Measurements from ENCODE around the gene CHRNA4.

The CHRNA4 gene

DNA sequence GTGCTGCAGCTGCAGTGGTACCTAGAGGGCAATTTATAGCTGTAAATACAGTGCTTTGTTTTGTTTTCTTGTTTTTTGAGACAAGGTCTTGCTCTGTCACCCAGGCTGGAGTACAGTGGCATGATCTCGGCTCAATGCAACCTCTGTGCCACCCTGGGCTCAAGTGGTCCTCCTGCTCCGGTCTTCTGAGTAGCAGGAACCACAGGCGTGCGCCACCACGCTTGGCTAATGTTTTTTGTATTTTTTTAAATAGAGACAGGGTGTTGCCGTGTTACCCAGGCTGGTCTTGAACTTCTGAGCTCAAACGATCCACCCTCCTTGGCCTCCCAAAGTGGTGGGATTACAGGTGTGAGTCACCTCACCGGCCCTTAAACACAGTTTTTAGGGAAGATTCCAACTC, 26.8 kb downstream of the CHRNA4 start:
- no peak for DNase-seq (ENCODE audit: low read depth)

DNA sequence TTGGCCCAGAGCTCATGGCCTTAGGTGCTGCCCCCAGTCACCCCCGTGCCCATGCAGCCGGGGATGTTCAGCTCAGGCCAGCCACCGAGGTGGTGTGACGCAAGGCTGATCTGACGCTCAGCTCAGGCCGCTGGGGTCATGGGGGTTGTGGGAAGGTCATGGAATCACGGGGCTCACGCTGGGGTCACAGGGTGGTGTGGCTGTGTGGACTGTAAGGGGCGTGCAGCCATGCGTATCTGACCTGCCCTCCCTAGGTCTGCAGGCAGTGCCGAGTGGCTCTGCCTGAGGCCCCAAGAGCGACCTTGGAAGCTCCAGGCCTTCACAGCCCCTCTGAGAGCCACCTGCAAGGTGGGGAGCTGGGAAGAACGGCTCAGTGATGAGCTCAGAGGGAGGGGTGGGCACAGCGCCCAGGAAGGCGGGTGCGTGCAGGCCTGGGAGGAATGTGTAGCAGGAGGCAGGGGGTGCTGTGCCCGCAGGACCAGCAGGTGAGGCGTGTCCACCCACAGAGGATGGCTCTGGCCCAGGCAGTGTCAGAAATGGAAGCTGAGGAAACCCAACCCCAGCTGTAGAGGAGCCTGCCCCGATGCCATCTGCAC, 27.8 kb downstream of the CHRNA4 start:
- DNase-seq (ENCODE audit: low read depth), result no peak

DNA sequence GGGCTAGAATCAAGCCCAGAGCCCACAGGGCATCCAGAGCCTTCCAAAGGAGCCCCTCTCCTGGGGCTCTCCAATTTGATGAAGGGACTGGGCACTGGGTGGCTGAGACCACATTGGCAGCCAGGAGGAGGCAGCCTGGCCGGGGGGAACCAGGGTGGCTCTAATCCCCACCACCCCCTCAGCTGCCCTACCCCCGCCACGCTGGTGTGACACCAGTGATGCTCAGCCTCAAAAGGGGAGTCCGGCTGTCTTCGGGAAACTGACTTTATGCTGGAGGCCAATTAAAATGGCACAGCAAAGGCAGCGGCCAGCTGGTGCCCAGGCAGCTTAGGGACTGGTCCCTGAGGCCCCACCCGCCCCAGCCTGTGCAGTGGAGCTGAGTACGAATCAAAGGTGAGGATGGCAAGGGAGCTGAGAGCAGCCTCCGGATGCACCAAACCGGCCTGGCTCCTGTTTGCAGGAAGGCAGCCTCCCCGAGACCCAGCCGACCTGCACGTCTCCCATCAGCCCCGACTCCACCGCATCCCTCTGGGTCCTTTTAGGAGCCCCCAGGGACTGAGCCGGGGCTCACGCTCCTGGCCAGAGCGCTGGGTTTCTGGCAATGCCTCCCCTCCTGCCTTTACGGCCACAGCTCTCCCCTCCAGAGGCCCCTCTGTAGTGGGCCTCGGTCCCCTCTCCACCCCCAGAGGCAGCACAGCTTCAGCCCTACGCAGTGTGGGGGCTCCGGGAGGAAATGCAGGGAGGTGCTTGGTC, 28.5 kb downstream of the CHRNA4 start:
- DNase-seq (ENCODE audit: low read depth), result no peak

DNA sequence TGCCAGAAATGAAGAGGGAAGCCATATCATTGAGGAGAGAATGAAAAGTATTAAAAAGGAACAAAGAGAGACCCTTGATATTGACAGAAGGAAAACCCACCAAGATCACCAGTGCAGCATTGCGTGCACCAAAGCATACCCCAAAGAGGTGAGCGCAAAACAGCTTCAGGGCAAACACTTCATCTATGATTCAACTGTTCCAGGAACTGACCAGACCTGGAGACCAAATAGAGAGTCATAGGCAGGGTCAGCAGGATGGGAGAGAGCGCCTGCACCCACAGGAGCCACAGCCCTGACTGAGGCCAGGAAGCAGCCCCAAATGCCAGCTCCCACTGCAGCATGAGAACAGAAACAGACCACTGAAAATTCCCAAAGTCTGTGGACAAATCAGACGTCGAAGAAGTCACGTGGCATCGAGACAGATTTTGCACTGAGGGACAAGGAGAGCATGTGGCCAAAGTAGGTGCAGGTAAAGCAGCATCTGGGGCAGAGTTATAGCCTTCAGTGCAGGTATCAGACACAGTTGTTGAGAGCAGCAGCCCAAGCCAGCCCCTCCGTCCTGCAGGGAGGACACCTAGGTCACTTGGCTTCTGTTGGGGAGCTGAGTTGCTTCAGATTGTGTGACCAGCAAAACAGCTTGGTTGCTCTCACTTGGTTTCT, 29.3 kb downstream of the CHRNA4 start:
- no peak for DNase-seq (ENCODE audit: low read depth)

DNA sequence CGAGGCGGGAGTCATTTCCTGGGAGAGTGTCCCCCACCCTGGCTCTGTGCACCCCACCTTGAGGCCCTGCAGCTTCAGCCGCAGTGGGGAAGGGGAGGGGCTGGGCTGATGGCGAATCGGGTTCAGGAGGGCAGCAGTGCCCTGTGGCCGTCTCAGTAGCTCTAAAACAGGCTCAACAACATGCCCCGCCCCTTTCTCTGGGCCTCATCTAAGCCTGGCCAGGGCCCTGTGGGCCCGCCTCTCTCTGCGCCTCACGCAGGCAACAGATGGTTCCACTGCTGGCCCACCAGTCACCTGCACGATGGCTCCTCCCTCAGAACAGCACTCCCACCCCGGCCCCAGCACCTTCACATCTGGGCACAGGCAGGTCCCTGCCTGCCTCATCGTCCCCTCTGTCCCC, 30.2 kb downstream of the CHRNA4 start:
- no peak for DNase-seq (ENCODE audit: low read depth)

DNA sequence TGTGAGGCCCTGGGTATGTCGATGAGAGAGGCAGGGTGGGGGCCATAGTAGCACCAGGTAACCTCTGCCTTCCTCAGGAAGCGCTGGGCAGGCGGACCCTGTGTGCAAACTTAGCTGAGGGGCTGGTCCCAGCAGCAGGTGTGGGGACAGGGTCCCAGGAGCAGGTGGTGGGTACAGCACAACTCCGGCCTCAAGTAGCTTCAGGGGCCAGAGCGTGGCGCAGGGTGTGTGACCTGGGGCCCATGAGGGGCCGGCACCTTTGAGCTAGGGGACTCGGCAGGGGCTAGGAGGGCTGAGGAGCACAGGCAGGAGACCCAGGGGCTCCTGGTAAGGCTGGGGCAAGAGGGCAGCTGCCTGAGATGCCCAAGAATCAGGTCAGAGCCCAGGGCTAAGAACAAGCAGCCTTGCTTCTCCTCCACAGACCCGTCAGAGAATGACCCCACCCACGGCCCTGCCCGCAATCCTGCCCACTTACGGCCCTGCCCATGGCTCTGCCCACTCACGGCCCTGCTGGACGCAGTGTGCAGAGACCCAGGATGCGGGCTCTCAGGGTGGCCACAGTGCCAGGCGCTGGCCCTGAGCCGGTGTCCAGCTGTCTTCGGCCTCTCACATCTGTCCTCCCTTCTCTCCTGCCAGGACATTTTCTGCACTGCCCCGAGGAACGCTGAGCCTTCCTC, 30.9 kb downstream of the CHRNA4 start:
- DNase-seq (ENCODE audit: low read depth), result no peak

DNA sequence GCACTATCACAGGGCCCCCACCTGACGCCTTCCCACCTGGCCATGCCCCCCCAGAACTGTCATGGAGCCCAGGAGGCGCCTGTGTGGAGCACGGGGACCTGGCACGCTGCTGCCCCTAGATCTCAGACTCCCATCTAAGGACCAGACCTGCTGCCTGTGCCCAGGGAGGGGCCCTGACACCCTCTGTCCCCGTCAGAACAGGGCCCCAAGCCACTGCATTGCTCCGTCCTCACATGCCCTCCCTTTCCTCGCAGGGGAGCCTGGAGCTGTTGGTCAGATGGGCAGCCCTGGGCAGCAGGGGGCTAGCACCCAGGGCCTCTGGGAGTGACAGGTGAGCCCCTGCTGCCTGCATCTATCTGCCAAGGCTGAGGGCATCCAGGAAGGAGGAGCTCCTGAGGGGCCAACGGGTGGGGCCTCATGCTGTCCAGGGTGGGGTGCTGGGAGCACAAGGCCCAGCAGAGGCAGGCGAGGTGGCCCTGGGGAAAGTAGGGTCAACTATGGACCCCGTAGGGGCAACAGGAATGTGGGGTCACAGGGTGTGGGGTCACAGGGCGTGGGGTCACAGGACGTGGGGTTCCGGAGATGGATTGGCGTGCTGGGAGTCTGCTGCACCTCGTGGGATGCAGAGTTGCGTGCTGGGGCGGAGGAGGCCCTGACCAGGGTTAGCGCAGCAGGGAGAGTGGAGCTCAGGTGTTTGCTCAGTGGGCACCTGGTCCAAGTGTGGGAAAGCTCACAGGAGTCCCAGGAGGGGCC, 31.6 kb downstream of the CHRNA4 start:
- no peak for DNase-seq (ENCODE audit: low read depth)

DNA sequence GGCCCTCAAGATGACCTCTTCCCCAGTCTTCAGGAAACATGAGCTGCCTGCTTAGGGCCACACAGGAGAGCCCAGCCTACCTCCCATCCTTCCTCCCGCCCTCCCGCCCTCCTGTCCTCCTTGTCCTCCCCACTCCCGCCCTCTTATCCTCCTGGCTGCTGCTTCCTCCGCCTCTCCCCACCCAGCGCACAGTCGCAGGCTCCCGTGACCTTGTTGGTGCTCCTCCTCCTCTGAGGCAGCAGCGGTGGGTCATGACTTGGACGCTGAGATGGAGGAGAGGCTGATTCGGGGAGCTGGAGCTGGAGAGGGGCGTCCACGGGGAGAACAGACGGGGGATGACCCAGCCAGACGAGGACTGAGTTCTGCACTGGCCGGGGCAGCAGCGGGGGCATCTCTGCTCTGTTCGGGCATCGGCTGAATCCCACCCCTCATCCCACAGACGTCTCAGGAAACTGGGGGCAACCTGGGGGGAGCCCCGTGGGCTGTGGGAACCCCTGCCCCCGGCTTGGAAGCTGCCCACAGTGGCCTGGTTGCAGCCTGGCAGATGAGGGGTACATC, 32.4 kb downstream of the CHRNA4 start:
- DNase-seq (ENCODE audit: low read depth), result no peak

DNA sequence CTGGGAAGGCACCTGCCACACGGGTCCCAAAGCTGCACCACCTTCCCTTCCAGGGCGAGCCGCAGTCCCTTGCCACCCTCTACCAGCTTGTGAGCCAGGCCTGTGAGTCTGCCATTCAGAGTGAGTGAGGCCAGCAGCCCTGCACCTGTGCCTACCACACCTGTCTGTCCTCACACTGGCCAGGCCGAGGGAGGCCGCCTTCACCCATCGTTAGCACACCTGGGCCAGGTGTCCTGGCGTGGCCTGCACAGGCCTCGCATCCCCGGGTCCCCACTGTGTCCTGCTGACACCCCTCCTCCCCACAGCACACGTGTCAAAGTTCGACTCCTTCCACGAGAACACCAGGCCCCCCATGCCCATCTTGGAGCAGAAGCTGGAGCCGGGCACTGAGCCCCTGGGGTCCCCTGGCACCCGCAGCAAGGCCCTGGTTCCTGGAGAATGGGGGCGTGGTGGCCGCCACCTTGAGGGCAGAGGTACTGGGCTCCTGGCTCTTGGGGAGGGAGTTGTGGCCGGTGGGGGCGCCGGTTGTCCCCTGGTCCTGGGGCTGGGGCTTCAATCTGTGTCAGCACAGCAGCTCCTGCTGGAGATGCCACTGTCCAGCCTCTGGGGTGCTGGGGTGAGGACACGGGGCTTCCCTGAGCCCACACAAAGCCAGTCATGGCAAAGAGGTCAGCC, 33.0 kb downstream of the CHRNA4 start:
- no peak for DNase-seq (ENCODE audit: low read depth)

DNA sequence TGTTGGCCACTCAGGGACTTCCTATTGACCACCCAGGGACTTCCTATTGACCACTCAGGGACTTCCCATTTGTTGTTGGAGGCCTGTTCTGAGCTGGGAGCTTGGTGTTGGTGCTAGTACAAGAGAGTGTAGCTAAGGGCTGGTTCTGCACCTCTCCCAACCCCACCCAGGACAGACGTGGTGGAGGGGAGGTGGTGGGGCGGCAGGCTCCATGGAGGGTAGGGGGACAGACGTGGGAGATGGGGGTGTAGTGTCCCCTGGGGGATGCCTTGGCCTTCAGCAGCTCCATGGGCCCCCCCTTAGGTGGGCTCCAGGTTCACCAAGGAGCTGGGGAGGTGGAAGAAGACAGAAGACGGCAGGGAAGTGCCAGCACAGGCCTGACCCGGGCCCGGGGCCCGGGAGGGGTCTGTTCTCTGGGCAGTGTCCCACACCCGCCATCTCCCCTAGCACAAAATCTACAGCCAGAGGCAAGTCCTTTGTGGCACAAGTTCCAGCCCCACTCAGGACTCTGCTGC, 33.9 kb downstream of the CHRNA4 start:
- DNase-seq (ENCODE audit: low read depth), result no peak

DNA sequence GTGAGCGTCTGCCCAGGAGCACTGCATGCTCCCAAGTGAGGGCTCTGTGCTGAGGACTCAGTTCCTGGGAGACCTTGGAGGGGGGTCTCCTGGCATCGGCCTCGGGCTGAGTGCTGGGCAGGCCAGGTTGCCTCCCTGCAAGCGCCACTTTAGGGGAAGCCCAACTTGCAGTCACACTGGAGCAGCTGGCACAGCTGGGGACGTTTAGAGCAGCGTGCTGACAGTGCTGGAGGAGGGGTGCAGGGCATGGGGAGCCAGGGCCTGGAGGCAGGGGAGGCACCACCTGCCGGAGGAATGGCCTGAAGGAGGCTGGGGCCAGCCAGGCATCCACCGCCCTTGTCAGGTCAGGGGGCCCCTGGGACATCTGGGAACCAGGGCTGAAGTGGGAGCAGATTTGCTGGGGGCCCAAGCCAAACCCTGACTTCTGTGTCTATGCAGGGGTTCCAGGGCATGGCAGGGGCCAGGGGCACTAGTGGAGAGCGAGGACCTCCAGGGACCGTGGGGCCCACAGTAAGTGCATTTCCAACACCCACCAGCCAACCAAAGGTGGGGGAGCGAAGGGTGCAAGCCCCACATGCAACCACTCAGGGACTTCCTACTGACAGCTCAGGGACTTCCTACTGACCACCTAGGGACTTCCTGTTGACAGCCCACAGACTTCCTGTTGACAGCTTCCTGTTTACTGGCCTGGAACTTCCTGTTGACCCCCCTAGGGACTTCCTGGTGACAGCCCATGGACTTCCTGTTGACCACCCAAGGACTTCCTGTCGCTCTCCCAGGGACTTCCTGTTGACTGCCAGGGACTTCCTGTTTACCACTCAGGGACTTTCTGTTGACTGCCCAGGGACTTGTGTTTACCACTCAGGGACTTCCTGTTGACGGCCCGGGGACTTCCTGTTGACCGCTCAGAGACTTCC, 34.6 kb downstream of the CHRNA4 start:
- no peak for DNase-seq (ENCODE audit: low read depth)

DNA sequence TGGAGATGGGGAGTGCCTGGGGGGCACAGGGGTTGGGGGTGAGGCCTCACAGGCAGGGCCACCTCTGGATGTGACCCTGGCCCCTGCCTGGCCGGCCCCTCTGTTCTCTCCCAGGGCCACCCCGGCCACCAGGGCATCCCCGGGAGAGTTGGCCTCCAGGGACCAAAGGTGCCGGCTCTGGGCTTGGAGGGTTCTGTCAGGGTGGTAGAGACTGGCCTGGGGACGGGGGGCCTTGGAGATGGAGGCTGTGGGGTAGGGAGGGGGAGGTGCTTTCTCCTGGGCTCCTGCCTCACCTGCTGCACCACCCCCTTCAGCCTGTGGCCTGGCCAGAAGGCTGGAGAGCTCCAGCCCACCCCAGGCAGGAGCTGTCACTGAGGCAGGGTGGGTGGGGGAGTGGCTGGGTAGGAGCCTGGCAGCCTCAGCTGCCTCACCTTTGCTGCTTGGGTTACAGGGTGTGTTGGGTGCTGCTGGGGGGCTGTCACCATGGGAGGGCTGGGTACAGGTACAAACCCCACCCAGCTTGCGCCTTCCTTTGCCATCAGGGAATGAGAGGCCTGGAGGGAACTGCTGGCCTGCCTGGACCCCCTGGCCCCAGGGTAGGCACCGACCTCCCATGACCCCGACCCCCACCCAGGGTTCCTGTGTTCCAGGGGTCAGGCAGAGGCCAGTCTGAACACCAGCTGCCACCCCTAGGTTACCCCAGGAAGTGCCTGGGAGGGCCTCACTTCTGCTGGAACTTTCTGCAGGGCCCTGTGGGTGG, 35.4 kb downstream of the CHRNA4 start:
- no peak for DNase-seq (ENCODE audit: low read depth)

DNA sequence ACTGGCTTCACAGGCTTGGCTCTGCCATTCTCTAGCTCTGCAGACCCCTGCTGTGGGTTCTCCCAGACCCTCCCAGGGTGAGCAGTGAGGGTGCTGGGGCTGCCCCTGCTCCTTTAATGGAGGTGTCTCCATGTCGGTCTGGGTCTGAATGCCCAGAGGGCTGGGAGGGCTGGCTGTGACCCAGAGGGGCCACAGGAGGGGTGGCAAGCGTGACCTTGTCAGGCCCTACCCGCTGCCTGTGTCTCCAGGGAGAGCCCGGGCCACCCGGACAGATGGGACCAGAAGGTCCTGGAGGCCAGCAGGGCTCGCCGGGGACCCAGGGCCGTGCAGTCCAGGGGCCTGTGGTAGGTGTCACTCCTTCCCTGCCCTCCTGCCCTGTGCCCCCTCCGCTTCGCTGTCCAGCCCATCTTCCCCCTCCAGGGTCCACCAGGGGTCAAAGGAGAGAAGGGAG, 36.1 kb downstream of the CHRNA4 start:
- no peak for DNase-seq (ENCODE audit: low read depth)

DNA sequence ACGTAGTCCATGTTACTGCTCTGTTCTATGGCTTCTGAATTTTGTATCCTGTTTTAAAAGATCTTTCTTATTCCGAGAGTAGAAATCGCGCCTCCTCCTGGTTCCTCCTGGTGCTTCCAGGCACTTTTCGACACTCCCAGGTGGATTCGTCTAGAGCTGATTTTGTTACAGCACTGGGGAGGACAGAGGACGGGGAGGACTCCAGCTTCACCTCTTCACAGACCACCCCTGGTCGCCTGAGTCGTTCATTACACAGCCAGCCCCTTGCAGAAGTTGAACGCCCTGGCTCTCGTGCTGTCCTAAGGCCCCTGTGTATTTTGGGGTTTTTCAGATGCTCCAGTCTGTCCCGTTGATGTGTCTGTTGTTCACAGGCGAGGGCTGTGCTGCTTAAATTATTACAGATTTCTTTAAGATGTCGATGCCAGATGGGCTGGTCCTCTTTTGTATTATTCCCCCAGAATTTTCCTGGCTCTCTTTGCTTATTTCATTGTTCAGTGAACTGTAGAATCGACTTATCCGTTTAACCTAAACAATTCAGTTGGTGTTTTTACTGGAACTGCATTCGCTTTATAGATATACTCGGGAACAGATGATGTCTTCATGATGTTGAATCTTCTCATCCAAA, 37.7 kb downstream of the CHRNA4 start:
- DNase-seq (ENCODE audit: low read depth), result no peak

DNA sequence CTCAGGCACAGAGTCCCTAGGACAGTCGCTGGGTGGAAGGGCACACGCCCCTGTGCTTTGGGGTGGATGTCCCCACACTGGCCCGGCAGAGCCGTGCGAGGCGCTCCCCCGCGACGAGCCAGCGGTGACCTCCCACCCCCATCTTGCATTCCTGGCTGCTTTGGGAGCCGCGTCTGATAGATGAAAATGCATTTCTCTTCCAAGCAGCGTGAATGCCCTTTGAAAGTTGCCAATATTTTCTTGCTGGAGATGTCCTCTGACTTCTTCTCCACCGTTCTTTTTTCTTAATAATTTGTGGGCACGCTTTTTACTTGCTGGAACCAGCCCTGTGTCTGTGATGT, 38.2 kb downstream of the CHRNA4 start:
- DNase-seq (ENCODE audit: low read depth), result no peak

DNA sequence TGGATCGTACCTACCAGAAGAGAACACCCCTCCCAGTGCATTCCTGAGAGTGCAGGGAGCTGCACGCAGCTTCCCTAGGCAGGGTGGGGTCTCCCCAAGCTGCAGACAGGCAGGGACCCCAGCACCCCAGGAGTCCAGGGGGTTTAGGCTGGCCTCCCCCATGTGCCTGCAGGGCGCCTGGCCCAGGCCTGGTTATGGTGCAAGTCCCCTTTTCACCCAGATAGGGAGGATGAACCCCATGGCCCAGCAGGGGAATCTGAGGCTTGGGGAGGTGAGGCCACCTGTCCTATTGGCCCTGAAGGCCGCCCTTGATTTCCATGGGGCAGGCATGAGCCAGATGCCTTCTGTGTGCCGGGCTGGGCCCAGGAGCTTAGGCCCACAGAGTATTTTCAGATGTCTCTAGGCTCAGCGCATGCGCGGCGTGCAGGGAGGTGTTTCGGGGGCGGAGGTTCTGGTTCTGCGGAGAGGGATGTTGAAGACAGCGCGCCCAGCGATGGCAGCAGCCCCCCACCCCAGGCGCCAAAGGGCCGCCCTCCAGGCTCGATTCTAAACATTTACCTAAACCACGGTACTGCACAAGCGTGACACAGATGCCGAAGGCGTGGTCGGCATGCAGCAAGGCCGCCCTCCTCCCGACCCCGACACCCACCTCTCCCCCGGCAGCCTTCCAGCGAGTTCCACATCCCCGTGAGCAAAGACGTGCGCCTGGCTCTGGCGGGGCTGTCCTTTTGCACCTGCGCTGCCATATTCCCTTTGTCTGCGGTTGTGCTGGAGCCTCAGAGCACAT, 38.8 kb downstream of the CHRNA4 start:
- DNase-seq (ENCODE audit: low read depth), result no peak

DNA sequence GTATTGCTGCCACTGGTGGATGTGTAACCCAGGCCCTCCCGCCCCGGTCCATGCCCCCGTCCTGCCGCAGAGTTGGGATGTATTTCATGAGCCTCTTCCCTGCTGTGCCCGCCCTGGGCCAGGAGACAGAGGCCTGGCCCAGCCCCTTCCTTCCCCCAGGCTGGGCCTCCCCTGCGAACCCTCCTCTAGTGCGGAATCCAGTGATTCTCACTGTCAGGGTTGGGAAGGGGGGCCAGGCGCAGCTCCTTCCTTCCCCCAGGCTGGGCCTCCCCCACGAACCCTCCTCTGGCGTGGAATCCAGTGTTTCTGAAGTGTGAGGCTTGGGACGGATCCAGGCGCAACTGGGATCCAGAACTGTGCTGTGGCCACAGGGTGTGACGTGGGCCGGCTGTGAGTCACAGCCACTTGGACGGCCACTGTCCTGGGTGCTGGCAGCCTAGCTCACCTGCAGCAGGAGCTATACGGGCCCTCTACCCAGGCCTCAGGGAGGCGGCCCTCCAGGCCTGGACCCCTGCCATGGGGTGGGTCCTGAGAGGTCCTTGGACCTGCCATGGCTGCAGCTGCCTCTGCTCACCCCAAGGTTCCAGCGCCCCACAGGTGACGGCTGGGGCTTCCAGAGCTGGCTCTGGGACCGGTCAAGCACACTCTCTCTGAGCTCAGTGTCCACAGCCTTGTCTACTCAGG, 39.9 kb downstream of the CHRNA4 start:
- no peak for DNase-seq (ENCODE audit: low read depth)

All from non-pigmented ciliary epithelial cell (primary cell).